ENCODE results near the gene PTPRR. TPM values are rescaled to one million over a fixed set of nuclear protein-coding genes. Genes with fewer than 3 reads are reported as not detected.

Gene PTPRR
- total and polyA plus RNA-seq, 4 donors: 0.17 to 1.5 (median 0.61) TPM

DNA sequence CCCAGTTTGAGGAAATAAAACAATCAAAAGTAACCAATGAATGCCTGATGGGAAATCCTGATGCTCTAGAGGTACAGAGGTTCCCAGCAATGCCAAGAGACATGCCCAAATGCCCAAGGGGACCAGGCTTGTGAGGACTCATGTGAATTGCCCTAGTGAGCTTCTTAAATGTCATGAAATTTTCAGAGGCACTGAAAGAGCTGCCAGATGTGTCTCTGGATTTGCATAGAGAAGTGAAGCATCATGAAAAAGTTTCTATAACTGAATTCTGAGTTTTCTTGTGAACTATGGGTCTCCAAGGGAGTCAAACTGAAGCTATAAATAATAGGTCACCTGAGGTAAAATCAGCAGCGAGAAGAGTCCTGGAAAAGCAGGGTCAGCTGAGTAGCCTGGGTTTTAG is 9.9 kb downstream of the PTPRR start:
- Histone ChIP-seq H3K27me3 (ENCODE audit: control insufficient read depth in 3 of 3, insufficient read depth in 3 of 3, low read length in 2 of 3) (peaks cover 0 to 2% (median 0%) of the 10 kb centered on the region in 3 donors), H3K4me1 (ENCODE audit: control insufficient read depth in 5 of 5, insufficient read depth in 5 of 5, low read length in 5 of 5) (no peaks in the 10 kb centered on the region), H3K36me3 (ENCODE audit: control insufficient read depth in 4 of 4, insufficient read depth in 4 of 4, low read length in 4 of 4) (no peaks in the 10 kb centered on the region), H3K27ac (ENCODE audit: low read depth in 1 of 2, low read length in 1 of 2) (no peak overlapping the region), H3K4me3 (no peak overlapping the region), H3K9me3 (ENCODE audit: control insufficient read depth in 4 of 4, insufficient read depth in 3 of 4, low read length in 3 of 4) (no peaks in the 10 kb centered on the region), H3K9ac (ENCODE audit: insufficient read depth in 1 of 2, low read length in 2 of 2) (no peak overlapping the region)
- WGBS, 2 donors: 64 to 76% methylated on average over 1 of the region's 1 CpG
- DNase-seq (no peak), ATAC-seq (ENCODE audit: insufficient read depth, low FRiP score) (no peak)
- TF ChIP-seq CTCF (IDR thresholded peaks at IDR 0.05; ENCODE audit: control extremely low read depth, extremely low read depth): no peak

DNA sequence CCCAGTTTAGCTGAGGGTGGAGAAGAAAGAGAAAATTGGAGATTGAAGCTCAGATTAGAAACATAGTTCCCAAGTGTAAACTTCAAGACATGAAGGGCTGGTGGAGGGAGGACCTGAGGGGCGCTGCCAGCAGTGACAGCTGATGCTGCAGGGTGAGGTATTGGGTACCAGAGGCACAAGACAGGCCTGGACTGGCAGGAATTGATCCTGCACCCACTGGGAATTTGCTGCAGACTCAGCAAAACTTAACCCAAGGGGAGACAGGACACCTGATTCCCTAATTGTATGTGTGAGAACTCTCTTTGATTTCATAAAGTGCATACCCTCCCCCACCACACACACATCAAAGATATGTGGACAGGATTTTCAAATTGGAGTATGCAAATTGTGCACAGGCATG is 11.6 kb downstream of the PTPRR start:
- H3K27me3 ChIP-seq (ENCODE audit: control insufficient read depth in 3 of 3, insufficient read depth in 3 of 3, low read length in 2 of 3): no peaks in the 10 kb centered on the region
- no peak for TF ChIP-seq CTCF (IDR thresholded peaks at IDR 0.05; ENCODE audit: control extremely low read depth, extremely low read depth)
- H3K27ac ChIP-seq (ENCODE audit: low read depth in 1 of 2, low read length in 1 of 2): no peak overlapping the region
- ATAC-seq (ENCODE audit: insufficient read depth, low FRiP score) (no peak), DNase-seq (no peak)
- no peaks in the 10 kb centered on the region for H3K4me1 ChIP-seq (ENCODE audit: control insufficient read depth in 5 of 5, insufficient read depth in 5 of 5, low read length in 5 of 5)
- H3K9me3 ChIP-seq (ENCODE audit: control insufficient read depth in 4 of 4, insufficient read depth in 3 of 4, low read length in 3 of 4): no peaks in the 10 kb centered on the region
- WGBS, 2 donors: 63 to 65% methylated on average over 1 of the region's 1 CpG
- H3K4me3 ChIP-seq: no peak overlapping the region
- no peaks in the 10 kb centered on the region for H3K36me3 ChIP-seq (ENCODE audit: control insufficient read depth in 4 of 4, insufficient read depth in 4 of 4, low read length in 4 of 4)
- no peak overlapping the region for H3K9ac ChIP-seq (ENCODE audit: insufficient read depth in 1 of 2, low read length in 2 of 2)

DNA sequence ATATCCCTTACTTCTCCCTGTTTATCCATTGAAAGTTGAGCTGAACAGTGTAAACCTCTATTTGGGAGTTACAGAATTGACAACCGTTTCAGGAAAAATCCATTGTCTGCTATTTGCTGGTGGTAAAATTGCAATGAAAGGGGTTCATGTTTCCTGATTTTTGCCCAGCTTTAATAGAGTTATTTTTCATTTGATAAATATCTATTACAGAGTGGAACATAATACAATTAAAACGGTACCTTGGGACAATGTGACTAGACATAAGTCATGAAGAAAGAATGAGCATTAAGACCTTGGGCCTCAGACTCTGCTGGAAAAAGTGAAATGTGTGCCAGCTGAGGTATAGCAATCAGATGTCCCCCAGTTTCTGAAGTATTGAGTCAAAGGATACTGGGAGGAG is 13.1 kb downstream of the PTPRR start:
- DNase-seq (no peak), ATAC-seq (ENCODE audit: insufficient read depth, low FRiP score) (no peak)
- TF ChIP-seq CTCF (IDR thresholded peaks at IDR 0.05; ENCODE audit: control extremely low read depth, extremely low read depth): no peak
- Histone ChIP-seq H3K4me3 (no peak overlapping the region), H3K9ac (ENCODE audit: insufficient read depth in 1 of 2, low read length in 2 of 2) (no peak overlapping the region), H3K4me1 (ENCODE audit: control insufficient read depth in 5 of 5, insufficient read depth in 5 of 5, low read length in 5 of 5) (no peaks in the 10 kb centered on the region), H3K36me3 (ENCODE audit: control insufficient read depth in 4 of 4, insufficient read depth in 4 of 4, low read length in 4 of 4) (no peaks in the 10 kb centered on the region), H3K9me3 (ENCODE audit: control insufficient read depth in 4 of 4, insufficient read depth in 3 of 4, low read length in 3 of 4) (no peaks in the 10 kb centered on the region), H3K27me3 (ENCODE audit: control insufficient read depth in 3 of 3, insufficient read depth in 3 of 3, low read length in 2 of 3) (no peaks in the 10 kb centered on the region), H3K27ac (ENCODE audit: low read depth in 1 of 2, low read length in 1 of 2) (no peak overlapping the region)
- 86% methylated on average over 2 of the region's 2 CpGs for WGBS, 2 donors

DNA sequence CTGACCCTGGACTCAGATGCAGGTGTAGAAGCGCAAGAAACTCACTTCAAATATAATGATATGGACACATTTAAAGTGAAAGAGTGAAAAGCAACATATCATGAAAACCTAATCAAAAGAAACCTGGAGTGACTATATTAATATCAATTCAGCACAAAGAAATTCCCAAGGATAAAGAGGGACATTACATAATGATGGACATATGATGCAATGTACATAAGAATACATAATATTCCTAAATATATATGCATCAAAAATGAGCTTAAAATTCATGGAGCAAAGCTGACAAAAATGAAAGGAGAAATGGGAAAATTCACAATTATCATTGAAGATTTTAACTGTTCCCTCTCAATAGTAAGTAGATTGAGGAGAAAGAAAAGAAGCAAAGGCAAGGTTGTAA is 24.6 kb downstream of the PTPRR start:
- no peak overlapping the region for H3K27ac ChIP-seq (ENCODE audit: low read depth in 1 of 2, low read length in 1 of 2)
- no peaks in the 10 kb centered on the region for H3K27me3 ChIP-seq (ENCODE audit: control insufficient read depth in 3 of 3, insufficient read depth in 3 of 3, low read length in 2 of 3)
- no peak for TF ChIP-seq CTCF (IDR thresholded peaks at IDR 0.05; ENCODE audit: control extremely low read depth, extremely low read depth)
- H3K36me3 ChIP-seq (ENCODE audit: control insufficient read depth in 4 of 4, insufficient read depth in 4 of 4, low read length in 4 of 4): no peaks in the 10 kb centered on the region
- no peak overlapping the region for H3K4me3 ChIP-seq
- no peak overlapping the region for H3K9ac ChIP-seq (ENCODE audit: insufficient read depth in 1 of 2, low read length in 2 of 2)
- no peak for DNase-seq
- WGBS, 2 donors: 94 to 100% methylated on average over 1 of the region's 1 CpG
- H3K9me3 ChIP-seq (ENCODE audit: control insufficient read depth in 4 of 4, insufficient read depth in 3 of 4, low read length in 3 of 4): no peaks in the 10 kb centered on the region
- no peak for ATAC-seq (ENCODE audit: insufficient read depth, low FRiP score)
- H3K4me1 ChIP-seq (ENCODE audit: control insufficient read depth in 5 of 5, insufficient read depth in 5 of 5, low read length in 5 of 5): no peaks in the 10 kb centered on the region

Data from lung (tissue), 12 donors.